NOMO-1 treated with dmso at 0.1 percent for 144 hours (cell line): ENCODE measurements around the gene RESF1.

Source experiments
- DNase-seq: peaks from one replicate; lab custom pipeline; 2025; ENCODE audit not compliant: unreplicated experiment; lab: John Stamatoyannopoulos, UW

RESF1 gene

DNA sequence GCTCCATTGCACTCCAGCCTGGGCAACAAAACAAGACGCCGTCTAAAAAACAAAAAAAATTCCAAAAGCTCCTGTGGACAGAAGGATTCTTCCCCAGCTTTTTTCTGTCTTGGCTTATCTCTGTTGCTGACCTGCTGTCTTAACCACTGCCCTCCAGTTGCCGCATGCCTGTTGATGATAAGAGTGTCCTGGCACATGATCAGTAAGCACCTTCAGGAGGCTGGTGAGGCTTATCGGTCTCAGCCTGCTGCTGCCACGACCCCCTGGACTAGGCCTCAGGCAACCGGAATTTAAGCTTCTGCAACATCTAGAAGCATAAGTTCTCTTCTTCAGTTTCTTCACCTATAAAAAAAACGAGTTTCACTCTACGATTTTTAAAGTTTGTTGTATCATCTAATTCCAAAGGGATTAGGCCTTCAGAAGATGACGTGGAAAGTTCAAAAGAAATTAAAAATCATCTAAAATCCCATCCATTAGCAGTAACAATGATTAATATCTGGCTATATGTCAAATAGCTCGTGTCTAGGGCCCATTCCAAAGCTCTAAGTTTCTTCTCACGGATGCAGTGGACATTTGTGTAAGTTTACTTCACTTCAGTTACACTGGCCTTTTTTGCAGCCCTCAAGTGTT is 46.4 kb downstream of the RESF1 start:
- no peak for DNase-seq
